ENCODE data around the gene SEC62.

Gene SEC62

DNA sequence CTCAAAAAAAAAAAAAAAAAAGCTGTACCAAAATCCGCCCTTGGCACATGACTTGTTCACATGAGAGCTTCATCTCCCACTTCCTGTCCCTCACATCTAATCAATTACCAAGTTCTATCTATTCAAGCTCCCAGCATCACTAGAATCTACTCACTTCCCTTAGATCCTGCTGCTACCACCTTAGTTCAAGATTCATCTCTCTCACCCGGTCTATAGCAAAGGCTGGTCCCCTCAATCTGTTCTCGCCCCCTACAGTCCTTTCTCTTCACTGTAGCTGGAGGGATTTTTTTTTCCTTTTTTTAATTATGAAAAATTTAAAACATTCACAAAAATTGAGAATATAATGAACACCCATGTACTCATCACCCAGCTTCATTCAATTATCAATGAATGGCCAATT lies 54.5 kb downstream of the SEC62 start:
- Histone ChIP-seq H2AFZ (ENCODE audit: low read length) (no peak overlapping the region), H3K4me1 (ENCODE audit: low read length) (no peaks in the 10 kb centered on the region), H3K27me3 (replicated peaks; ENCODE audit: insufficient read depth, low read length) (no peaks in the 10 kb centered on the region), H3K9ac (ENCODE audit: low read length) (no peak overlapping the region), H3F3A (ENCODE audit: insufficient read depth, low read length) (no peaks in the 10 kb centered on the region), H3K4me3 (ENCODE audit: low read length) (no peak overlapping the region), H4K20me1 (ENCODE audit: insufficient read depth, low read length) (no peaks in the 10 kb centered on the region), H3K36me3 (replicated peaks; ENCODE audit: insufficient read depth, low read length) (no peaks in the 10 kb centered on the region), H3K79me2 (ENCODE audit: low read length) (no peaks in the 10 kb centered on the region), H3K4me2 (ENCODE audit: low read depth, low read length) (no peak overlapping the region), H3K27ac (ENCODE audit: low read length) (no peak overlapping the region), H3K9me2 (replicated peaks; ENCODE audit: insufficient read depth, low read length) (no peaks in the 10 kb centered on the region), H3K9me3 (replicated peaks; ENCODE audit: insufficient read depth, low read length) (no peaks in the 10 kb centered on the region)
- TF ChIP-seq EZH2 (optimal IDR thresholded peaks at IDR 0.05; ENCODE audit: low read depth, low read length) (no peak), EZH2phosphoT487 (IDR thresholded peaks at IDR 0.05; ENCODE audit: low read length) (no peak)
- TF ChIP-seq, protein P1, sequence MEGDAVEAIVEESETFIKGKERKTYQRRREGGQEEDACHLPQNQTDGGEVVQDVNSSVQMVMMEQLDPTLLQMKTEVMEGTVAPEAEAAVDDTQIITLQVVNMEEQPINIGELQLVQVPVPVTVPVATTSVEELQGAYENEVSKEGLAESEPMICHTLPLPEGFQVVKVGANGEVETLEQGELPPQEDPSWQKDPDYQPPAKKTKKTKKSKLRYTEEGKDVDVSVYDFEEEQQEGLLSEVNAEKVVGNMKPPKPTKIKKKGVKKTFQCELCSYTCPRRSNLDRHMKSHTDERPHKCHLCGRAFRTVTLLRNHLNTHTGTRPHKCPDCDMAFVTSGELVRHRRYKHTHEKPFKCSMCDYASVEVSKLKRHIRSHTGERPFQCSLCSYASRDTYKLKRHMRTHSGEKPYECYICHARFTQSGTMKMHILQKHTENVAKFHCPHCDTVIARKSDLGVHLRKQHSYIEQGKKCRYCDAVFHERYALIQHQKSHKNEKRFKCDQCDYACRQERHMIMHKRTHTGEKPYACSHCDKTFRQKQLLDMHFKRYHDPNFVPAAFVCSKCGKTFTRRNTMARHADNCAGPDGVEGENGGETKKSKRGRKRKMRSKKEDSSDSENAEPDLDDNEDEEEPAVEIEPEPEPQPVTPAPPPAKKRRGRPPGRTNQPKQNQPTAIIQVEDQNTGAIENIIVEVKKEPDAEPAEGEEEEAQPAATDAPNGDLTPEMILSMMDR (IDR thresholded peaks at IDR 0.05; ENCODE audit: low read length) = no peak; the same call in 1 of the 2 replicates
- DNase-seq = no peak

DNA sequence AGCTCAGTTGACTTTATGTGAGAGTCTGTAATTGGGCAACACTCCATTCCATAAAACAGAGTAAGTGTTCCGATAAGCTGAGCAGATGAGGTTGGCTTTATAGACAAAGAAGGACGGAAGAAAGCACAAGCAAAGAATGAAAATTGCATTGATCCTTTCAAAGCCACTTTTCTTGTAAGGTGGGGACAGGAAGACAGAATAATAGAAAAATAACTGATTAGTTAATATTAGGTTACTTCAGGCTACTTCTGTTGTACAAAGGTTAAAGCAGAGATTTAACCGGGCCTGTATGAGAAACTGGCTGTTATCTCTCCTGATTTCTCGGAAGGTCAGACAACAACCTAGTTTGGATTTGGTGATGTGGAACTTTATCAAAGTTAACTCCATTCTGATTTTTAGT lies 55.7 kb downstream of the SEC62 start:
- no peak overlapping the region for H3K4me2 ChIP-seq (ENCODE audit: low read depth, low read length)
- no peaks in the 10 kb centered on the region for H3K9me3 ChIP-seq (replicated peaks; ENCODE audit: insufficient read depth, low read length)
- H3K4me1 ChIP-seq (ENCODE audit: low read length) = peaks cover 3% of the 10 kb centered on the region; the same call in 1 of the 2 replicates
- H3K9ac ChIP-seq (ENCODE audit: low read length) = no peak overlapping the region
- no peak for DNase-seq
- no peaks in the 10 kb centered on the region for H3K27me3 ChIP-seq (replicated peaks; ENCODE audit: insufficient read depth, low read length)
- TF ChIP-seq, protein P1 (IDR thresholded peaks at IDR 0.05; ENCODE audit: low read length) = no peak
- TF ChIP-seq EZH2 (optimal IDR thresholded peaks at IDR 0.05; ENCODE audit: low read depth, low read length) (no peak), EZH2phosphoT487 (IDR thresholded peaks at IDR 0.05; ENCODE audit: low read length) (no peak)
- no peak overlapping the region for H3K27ac ChIP-seq (ENCODE audit: low read length)
- no peaks in the 10 kb centered on the region for H3K36me3 ChIP-seq (replicated peaks; ENCODE audit: insufficient read depth, low read length)
- no peaks in the 10 kb centered on the region for H3K9me2 ChIP-seq (replicated peaks; ENCODE audit: insufficient read depth, low read length)
- no peak overlapping the region for H3K4me3 ChIP-seq (ENCODE audit: low read length)
- H3F3A ChIP-seq (ENCODE audit: insufficient read depth, low read length) = no peaks in the 10 kb centered on the region
- no peaks in the 10 kb centered on the region for H3K79me2 ChIP-seq (ENCODE audit: low read length)
- H2AFZ ChIP-seq (ENCODE audit: low read length) = no peak overlapping the region
- H4K20me1 ChIP-seq (ENCODE audit: insufficient read depth, low read length) = no peaks in the 10 kb centered on the region

GRCh38 chr3:170023165-170023564 lies 56.6 kb downstream of the SEC62 start:
- H3K79me2 ChIP-seq (ENCODE audit: low read length) = no peaks in the 10 kb centered on the region
- no peak overlapping the region for H3K9ac ChIP-seq (ENCODE audit: low read length)
- no peaks in the 10 kb centered on the region for H3K27me3 ChIP-seq (replicated peaks; ENCODE audit: insufficient read depth, low read length)
- TF ChIP-seq EZH2 (optimal IDR thresholded peaks at IDR 0.05; ENCODE audit: low read depth, low read length) = no peak
- no peak for TF ChIP-seq EZH2phosphoT487 (IDR thresholded peaks at IDR 0.05; ENCODE audit: low read length)
- TF ChIP-seq, protein P1 (IDR thresholded peaks at IDR 0.05; ENCODE audit: low read length) = no peak
- no peaks in the 10 kb centered on the region for H4K20me1 ChIP-seq (ENCODE audit: insufficient read depth, low read length)
- H3K4me3 ChIP-seq (ENCODE audit: low read length) = no peak overlapping the region
- H3K36me3 ChIP-seq (replicated peaks; ENCODE audit: insufficient read depth, low read length) = no peaks in the 10 kb centered on the region
- peaks cover 11% of the 10 kb centered on the region for H3K4me1 ChIP-seq (ENCODE audit: low read length)
- H3K4me2 ChIP-seq (ENCODE audit: low read depth, low read length) = no peak overlapping the region
- H2AFZ ChIP-seq (ENCODE audit: low read length) = no peak overlapping the region
- H3F3A ChIP-seq (ENCODE audit: insufficient read depth, low read length) = no peaks in the 10 kb centered on the region
- H3K27ac ChIP-seq (ENCODE audit: low read length) = no peak overlapping the region
- H3K9me2 ChIP-seq (replicated peaks; ENCODE audit: insufficient read depth, low read length) = no peaks in the 10 kb centered on the region
- no peak for DNase-seq
- H3K9me3 ChIP-seq (replicated peaks; ENCODE audit: insufficient read depth, low read length) = no peaks in the 10 kb centered on the region

Data from MM.1S (cell line).